Activated CD8-positive, alpha-beta memory T cell treated with anti-CD3 and anti-CD28 coated beads, Interleukin-2, amount 10 ng/mL, durations not matched to agents 7 days and 5 days (primary cell): ENCODE data around the gene OR1N1. TPM values are rescaled to one million over a fixed set of nuclear protein-coding genes. Genes with fewer than 3 reads are reported as not detected.

Experiments used
- ATAC-seq: fragments of 150-1000 bp; cut with Tn5 transposase; one replicate; pipeline ENCODE4 v1.10.0; 2021; ENCODE audit warnings: moderate library complexity
- CTCF ChIA-PET: fragments of 350-600 bp; sonication (Branson Sonifier 250); formaldehyde crosslinking; loops from one replicate; lab custom pipeline; 2021; ENCODE audit warnings: antibody characterized with exemption; lab: Charles Lee
- DNase-seq: peaks from one replicate; pipeline ENCODE4 v3.0.0-alpha.2; 2020
- H3K27ac Mint-ChIP-seq: one replicate; pipeline ENCODE4 v1.8.0; 2021; ENCODE audit warnings: mild to moderate bottlenecking, mixed read lengths
- H3K27me3 Mint-ChIP-seq: one replicate; pipeline ENCODE4 v1.8.0; 2021; ENCODE audit warnings: mixed read lengths
- H3K36me3 Mint-ChIP-seq: one replicate; pipeline ENCODE4 v1.8.0; 2021; ENCODE audit warnings: mild to moderate bottlenecking, mixed read lengths
- H3K4me1 Mint-ChIP-seq: one replicate; pipeline ENCODE4 v1.8.0; 2021; ENCODE audit warnings: mixed read lengths
- H3K4me3 Mint-ChIP-seq: one replicate; pipeline ENCODE4 v1.8.0; 2021; ENCODE audit warnings: mild to moderate bottlenecking, moderate library complexity, mixed read lengths
- H3K9me3 Mint-ChIP-seq: one replicate; pipeline ENCODE4 v1.8.0; 2022; ENCODE audit warnings: low read depth, mixed read lengths
- total RNA-seq, 2 experiments: library from RNA; stranded (reverse); gene quantifications; one replicate each; pipeline ENCODE4 v1.2.3, GENCODE V29; 2021

Gene OR1N1
- total RNA-seq, 2 experiments from 2014 or later, result not detected

GRCh38 chr9:122518841-122519240, 8.3 kb downstream of the OR1N1 start, which contains the start of gene OR1J4:
OR1J4 (plus strand) TSS chr9:122519141; CDS start chr9:122519141, 0 bp downstream.
- Mint-ChIP-seq H3K4me3 (no peak within 1 kb of the TSS), H3K36me3 (no peaks in the 10 kb centered on the region), H3K4me1 (no peaks in the 10 kb centered on the region), H3K27me3 (peaks cover 6% of the 10 kb centered on the region), H3K9me3 (no peaks in the 10 kb centered on the region), H3K27ac (no peak within 1 kb of the TSS)
- CTCF ChIA-PET, result no interaction called here
- no peak for DNase-seq
- no peak for ATAC-seq

GRCh38 chr9:122518226-122518625, 8.9 kb downstream of the OR1N1 start:
- Mint-ChIP-seq H3K27me3 (peaks cover 8% of the 10 kb centered on the region), H3K4me3 (no peak overlapping the region), H3K9me3 (no peaks in the 10 kb centered on the region), H3K4me1 (no peaks in the 10 kb centered on the region), H3K36me3 (no peaks in the 10 kb centered on the region), H3K27ac (no peak overlapping the region)
- ATAC-seq (no peak), DNase-seq (no peak)
- CTCF ChIA-PET, result no interaction called here

- no peak within 1 kb of the TSS for H3K27ac Mint-ChIP-seq
- H3K9me3 Mint-ChIP-seq, result no peaks in the 10 kb centered on the region
- peaks cover 24% of the 10 kb centered on the region for H3K27me3 Mint-ChIP-seq
- no peak for ATAC-seq
- H3K4me1 Mint-ChIP-seq, result no peaks in the 10 kb centered on the region
- H3K4me3 Mint-ChIP-seq, result no peak within 1 kb of the TSS
- CTCF ChIA-PET, result no interaction called here
- no peak for DNase-seq
- H3K36me3 Mint-ChIP-seq, result no peaks in the 10 kb centered on the region
Measured at GRCh38 chr9:122510502-122510901, 16.6 kb downstream of the OR1N1 start, which contains the start of gene OR1J2. OR1J2 (plus strand) TSS chr9:122510802; CDS start chr9:122510802, 0 bp downstream.

GRCh38 chr9:122506964-122507363, 20.1 kb downstream of the OR1N1 start:
- Mint-ChIP-seq H3K4me1 (no peaks in the 10 kb centered on the region), H3K27me3 (peaks cover 16% of the 10 kb centered on the region), H3K36me3 (no peaks in the 10 kb centered on the region), H3K4me3 (no peak overlapping the region), H3K27ac (no peak overlapping the region), H3K9me3 (no peaks in the 10 kb centered on the region)
- ATAC-seq (no peak), DNase-seq (no peak)
- CTCF ChIA-PET, result no interaction called here

- CTCF ChIA-PET, result interaction anchor here (0.8 to 2.2 kb wide), 18 partner anchors 9 to 840 kb away, joined by 3 to 15 read pairs (median 4); no protein-coding TSS in a partner anchor
- no peaks in the 10 kb centered on the region for H3K36me3 Mint-ChIP-seq
- no peaks in the 10 kb centered on the region for H3K4me1 Mint-ChIP-seq
- H3K9me3 Mint-ChIP-seq, result no peaks in the 10 kb centered on the region
- H3K27me3 Mint-ChIP-seq, result peaks cover 28% of the 10 kb centered on the region
- DNase-seq (peak; percentile 49), ATAC-seq (peak; percentile 64)
- no peak overlapping the region for H3K4me3 Mint-ChIP-seq
- H3K27ac Mint-ChIP-seq, result no peak overlapping the region
Measured at GRCh38 chr9:122498883-122499288, 28.2 kb downstream of the OR1N1 start.

GRCh38 chr9:122479062-122479461, 48.0 kb downstream of the OR1N1 start:
- DNase-seq (no peak), ATAC-seq (no peak)
- CTCF ChIA-PET, result interaction anchor here (0.8 to 1.3 kb wide), 2 partner anchors 14 to 16 kb away, joined by 3 to 6 read pairs; no protein-coding TSS in a partner anchor
- Mint-ChIP-seq H3K4me1 (no peaks in the 10 kb centered on the region), H3K36me3 (no peaks in the 10 kb centered on the region), H3K4me3 (no peak overlapping the region), H3K9me3 (no peaks in the 10 kb centered on the region), H3K27me3 (peaks cover 13% of the 10 kb centered on the region), H3K27ac (no peak overlapping the region)

- Mint-ChIP-seq H3K27ac (no peak within 1 kb of the TSS), H3K27me3 (peaks cover 15% of the 10 kb centered on the region), H3K9me3 (no peaks in the 10 kb centered on the region), H3K4me1 (no peaks in the 10 kb centered on the region), H3K36me3 (no peaks in the 10 kb centered on the region), H3K4me3 (no peak within 1 kb of the TSS)
- CTCF ChIA-PET, result no interaction called here
- ATAC-seq (no peak), DNase-seq (no peak)
Measured at GRCh38 chr9:122477826-122478225, 49.3 kb downstream of the OR1N1 start, which contains the start of gene OR1J1. OR1J1 (minus strand) TSS chr9:122477926; CDS start chr9:122477926, 0 bp downstream.

GRCh38 chr9:122477346-122477745, 49.7 kb downstream of the OR1N1 start:
- no peaks in the 10 kb centered on the region for H3K4me1 Mint-ChIP-seq
- H3K36me3 Mint-ChIP-seq, result no peaks in the 10 kb centered on the region
- DNase-seq (no peak), ATAC-seq (no peak)
- CTCF ChIA-PET, result no interaction called here
- no peak overlapping the region for H3K27ac Mint-ChIP-seq
- H3K27me3 Mint-ChIP-seq, result peaks cover 12% of the 10 kb centered on the region
- H3K9me3 Mint-ChIP-seq, result no peaks in the 10 kb centered on the region
- no peak overlapping the region for H3K4me3 Mint-ChIP-seq

Other genes starting within 250 kb of the OR1N1 start
- gene PTGS1, start 156.3 kb downstream of the OR1N1 start, total RNA-seq, result 1 to 10 TPM in 1 of 2 experiments, under 1 TPM in 1; 0.35 to 1.0 TPM
- not detected for gene OR1J1, start 49.4 kb downstream of the OR1N1 start, total RNA-seq
- not detected for gene OR1J2, start 16.5 kb downstream of the OR1N1 start, total RNA-seq
- gene OR1J4, start 8.2 kb downstream of the OR1N1 start, total RNA-seq, result not detected
- not detected for gene OR1N2, start 25.8 kb upstream of the OR1N1 start, total RNA-seq
- not detected for gene OR1L8, start 56.1 kb upstream of the OR1N1 start, total RNA-seq
- gene OR1Q1, start 87.4 kb upstream of the OR1N1 start, total RNA-seq, result under 1 TPM in 1 of 2 experiments, not detected in 1; 0.40 TPM
- under 1 TPM in 1 of 2 experiments, not detected in 1; 0.41 TPM for gene OR1B1, start 130.3 kb upstream of the OR1N1 start, total RNA-seq
- not detected for gene OR1L1, start 134.4 kb upstream of the OR1N1 start, total RNA-seq
- gene OR1L3, start 147.8 kb upstream of the OR1N1 start, total RNA-seq, result not detected
- not detected for gene OR1L4, start 196.7 kb upstream of the OR1N1 start, total RNA-seq
- not detected for gene OR1L6, start 215.0 kb upstream of the OR1N1 start, total RNA-seq